Liver (tissue), 9 donors: ENCODE data around the gene RBMX. TPM values are rescaled to one million over a fixed set of nuclear protein-coding genes. Genes with fewer than 3 reads are reported as not detected.

Experiments used
- DNase-seq: peaks from one replicate; pipeline ENCODE4 v3.0.0-alpha.2; 2017; ENCODE audit warnings: low spot score
- H3K27ac ChIP-seq, 2 donors: one replicate each; pipeline ENCODE4 v1.7.0; 2013; ENCODE audit warnings: inconsistent platforms in 2 of 2, low read length in 2 of 2, control low read depth in 1 of 2, low read depth in 1 of 2, mild to moderate bottlenecking in 1 of 2
- H3K27me3 ChIP-seq, 4 donors: one replicate each; pipeline versions ENCODE4 v1.6.1 to v1.7.0; 2013; ENCODE audit warnings: low read length in 3 of 4, inconsistent platforms in 1 of 4, mild to moderate bottlenecking in 1 of 4, moderate library complexity in 1 of 4; ENCODE audit not compliant: control insufficient read depth in 4 of 4, insufficient read depth in 4 of 4
- H3K36me3 ChIP-seq, 4 donors: one replicate each; pipeline versions ENCODE4 v1.6.1 to v1.7.0; 2013; ENCODE audit warnings: low read length in 3 of 4, mild to moderate bottlenecking in 3 of 4, low read depth in 1 of 4, moderate library complexity in 1 of 4; ENCODE audit not compliant: control insufficient read depth in 4 of 4, insufficient read depth in 3 of 4
- H3K4me1 ChIP-seq, 4 donors: one replicate each; pipeline versions ENCODE4 v1.6.1 to v1.7.0; 2013; ENCODE audit warnings: low read length in 3 of 4, mild to moderate bottlenecking in 3 of 4, moderate library complexity in 1 of 4; ENCODE audit not compliant: control insufficient read depth in 4 of 4, insufficient read depth in 4 of 4
- H3K4me3 ChIP-seq, 3 donors: one replicate each; pipeline versions ENCODE4 v1.6.1 to v1.7.0; 2013; ENCODE audit warnings: low read length in 3 of 3, control low read depth in 1 of 3, low read depth in 1 of 3, mild to moderate bottlenecking in 1 of 3
- H3K9ac ChIP-seq, 2 donors: one replicate each; pipeline ENCODE4 v1.7.0; 2013; ENCODE audit warnings: low read length in 2 of 2, mild to moderate bottlenecking in 2 of 2, moderate library complexity in 2 of 2, control low read depth in 1 of 2, low read depth in 1 of 2
- H3K9me3 ChIP-seq, 4 donors: one replicate each; pipeline versions ENCODE4 v1.6.1 to v1.7.0; 2013; ENCODE audit warnings: low read length in 3 of 4; ENCODE audit not compliant: control insufficient read depth in 4 of 4
- CTCF ChIP-seq: fragments of 150-350 bp; IDR thresholded peaks from 2 replicates; pipeline ENCODE4 v1.5.1; 2017; ENCODE audit warnings: improper control_type of control experiment, low read depth, low read length; ENCODE audit not compliant: missing input control
- FOXA1 ChIP-seq: IDR thresholded peaks from 2 replicates; pipeline ENCODE4 v1.6.1; 2016; ENCODE audit warnings: antibody characterized with exemption
- FOXA2 ChIP-seq: IDR thresholded peaks from 2 replicates; pipeline ENCODE4 v1.6.1; 2016; ENCODE audit warnings: antibody characterized with exemption
- GABPA ChIP-seq, 2 donors: IDR thresholded peaks in 1 of 2; conservative IDR thresholded peaks in 1 of 2; 2 replicates each; pipeline ENCODE4 v1.6.1; 2016; ENCODE audit warnings: antibody characterized with exemption in 2 of 2, mild to moderate bottlenecking in 1 of 2, moderate library complexity in 1 of 2
- HNF4A ChIP-seq, 2 donors: conservative IDR thresholded peaks; 2 replicates each; pipeline ENCODE4 v1.6.1; 2016; ENCODE audit warnings: antibody characterized with exemption in 2 of 2, mild to moderate bottlenecking in 2 of 2
- HNF4G ChIP-seq: IDR thresholded peaks from 2 replicates; pipeline ENCODE4 v1.6.1; 2016; ENCODE audit warnings: antibody characterized with exemption
- NR2F2 ChIP-seq: IDR thresholded peaks from 2 replicates; pipeline ENCODE4 v1.6.1; 2016; ENCODE audit warnings: antibody characterized with exemption
- RAD21 ChIP-seq, 2 donors: IDR thresholded peaks; 2 replicates each; pipeline ENCODE4 v1.6.1; 2016; ENCODE audit warnings: antibody characterized with exemption in 2 of 2, mild to moderate bottlenecking in 2 of 2
- RXRA ChIP-seq, 2 donors: IDR thresholded peaks; 2 replicates each; pipeline ENCODE4 v1.6.1; 2017 to 2018; ENCODE audit warnings: antibody characterized with exemption in 2 of 2, mild to moderate bottlenecking in 1 of 2
- SP1 ChIP-seq: IDR thresholded peaks from 2 replicates; pipeline ENCODE4 v1.6.1; 2018; ENCODE audit warnings: antibody characterized with exemption, mild to moderate bottlenecking
- TAF1 ChIP-seq: conservative IDR thresholded peaks from 2 replicates; pipeline ENCODE4 v1.6.1; 2016; ENCODE audit warnings: antibody characterized with exemption, mild to moderate bottlenecking
- YY1 ChIP-seq: IDR thresholded peaks from 2 replicates; pipeline ENCODE4 v1.6.1; 2016; ENCODE audit warnings: antibody characterized with exemption, mild to moderate bottlenecking
- WGBS: extraction: QIAGEN DNeasy Blood & Tissue Kit; methylation state at CpG from one replicate; pipeline ENCODE4 v1.1.7; 2013; 5-methylcytosine and 5-hydroxymethylcytosine counted together
- polyA plus RNA-seq, 2 donors: library from polyadenylated mRNA; stranded (reverse) in 1 of 2; unstranded in 1 of 2; fragments of 200-250 nt in 1 of 2; fragments of >200 nt in 1 of 2; fragmentation: Nextera tagmentation in 1 of 2; extraction: Ambion mirVana in 1 of 2; gene quantifications; one replicate each; pipeline versions ENCODE4 v1.2.1 to v1.2.3, GENCODE V29; 2013 to 2015
- total RNA-seq, 2 donors: library from RNA; depleted of rRNA; stranded (reverse); fragments of >200 nt; gene quantifications; one replicate each; pipeline ENCODE4 v1.2.3, GENCODE V29; 2014
- TF ChIP-seq, protein P1 (sequence below): IDR thresholded peaks from 2 replicates; pipeline ENCODE4 v1.6.1; 2016; ENCODE audit warnings: antibody characterized with exemption
- TF ChIP-seq, protein P2 (sequence below): IDR thresholded peaks from 2 replicates; pipeline ENCODE4 v1.6.1; 2016; ENCODE audit warnings: antibody characterized with exemption
- donor health status: healthy.
- donor health status: healthy.
- donor health status: healthy.
- donor health status: healthy.
- donor health status: healthy.

RBMX gene
- total and polyA plus RNA-seq, 4 donors = 29.3 to 93.6 (median 63.2) TPM

- no peak for TF ChIP-seq CTCF
- no peak for TF ChIP-seq SP1
- no peak for TF ChIP-seq HNF4G
Measured at GRCh38 chrX:136872091-136872700, 8.3 kb downstream of the RBMX start (continued).

DNA sequence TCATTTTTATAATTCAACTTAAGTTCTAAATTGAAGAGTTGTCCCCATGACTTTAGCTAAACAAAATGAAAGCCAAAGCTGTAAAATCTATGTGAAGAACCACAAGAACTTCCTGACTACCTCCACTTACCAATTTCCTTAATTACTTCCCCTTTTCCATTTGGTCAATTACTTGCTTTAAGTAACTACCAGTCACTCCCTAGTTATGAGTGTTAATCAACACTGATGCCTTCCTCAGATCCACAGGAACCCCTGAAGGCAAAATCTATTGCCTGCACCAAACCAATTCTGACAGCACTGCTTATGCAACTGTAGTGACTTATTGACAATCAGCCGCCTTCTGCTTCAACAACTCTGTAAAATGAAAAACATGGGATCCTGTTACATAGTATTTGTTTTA lies 10.5 kb downstream of the RBMX start:
- H3K9ac ChIP-seq = no peak overlapping the region
- DNase-seq = no peak
- H3K36me3 ChIP-seq = peaks cover 4 to 33% (median 24%) of the 10 kb centered on the region in 4 donors
- no peaks in the 10 kb centered on the region for H3K4me1 ChIP-seq
- no peaks in the 10 kb centered on the region for H3K27me3 ChIP-seq
- H3K27ac ChIP-seq = no peak overlapping the region
- TF ChIP-seq SP1 = no peak
- 76% methylated on average over 1 of the region's 1 CpG for WGBS
- H3K4me3 ChIP-seq = no peak overlapping the region
- no peaks in the 10 kb centered on the region for H3K9me3 ChIP-seq

DNA sequence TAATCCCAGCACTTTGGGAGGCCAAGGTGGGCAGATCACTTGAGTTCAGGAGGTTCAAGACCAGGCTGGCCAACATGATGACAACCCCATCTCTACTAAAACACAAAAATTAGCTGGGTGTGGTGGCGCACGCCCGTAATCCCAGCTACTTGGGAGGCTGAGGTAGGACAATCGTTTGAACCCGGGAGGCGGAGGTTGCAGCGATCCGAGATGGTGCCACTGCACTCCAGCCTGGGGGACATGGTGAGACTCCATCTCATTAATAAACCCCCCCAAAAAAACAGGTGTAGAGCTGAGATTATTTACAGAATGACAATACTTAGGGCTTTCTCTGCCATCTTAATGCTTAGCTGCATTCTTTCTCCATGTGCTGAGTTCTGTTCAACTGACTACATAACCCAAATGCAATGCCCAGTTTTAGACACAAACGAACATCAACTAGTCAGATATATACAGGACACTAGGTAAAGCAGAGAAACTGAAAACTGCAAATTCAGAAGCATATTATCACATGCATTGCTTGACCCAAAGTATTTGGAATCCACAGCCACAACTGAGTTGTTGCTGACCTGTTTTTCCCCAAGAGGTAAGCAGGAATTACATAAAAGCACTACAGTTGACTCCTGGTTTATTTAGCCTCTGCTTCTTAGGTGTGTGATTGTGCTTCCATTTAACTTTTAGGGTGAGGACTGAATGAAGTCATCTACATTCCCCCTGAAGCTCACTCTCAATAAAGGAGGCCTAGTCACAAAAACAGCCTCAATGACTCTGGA lies 12.1 kb downstream of the RBMX start:
- 98% methylated on average over 9 of the region's 9 CpGs for whole genome bisulfite sequencing
- Histone ChIP-seq H3K27me3 (no peaks in the 10 kb centered on the region), H3K9me3 (no peaks in the 10 kb centered on the region), H3K9ac (no peak overlapping the region), H3K4me3 (no peak overlapping the region), H3K36me3 (peaks cover 4 to 29% (median 17%) of the 10 kb centered on the region in 4 donors), H3K4me1 (no peaks in the 10 kb centered on the region), H3K27ac (no peak overlapping the region)
- TF ChIP-seq CTCF (no peak), RAD21 (IDR thresholded peaks at IDR 0.05) (no peak), TAF1 (no peak), GABPA (IDR thresholded peaks at IDR 0.05 in 1 of 2, conservative IDR thresholded peaks at IDR 0.05 in 1 of 2) (no peak), RXRA (IDR thresholded peaks at IDR 0.05) (no peak), SP1 (no peak), FOXA1 (no peak), NR2F2 (no peak), YY1 (no peak), FOXA2 (no peak), HNF4A (conservative IDR thresholded peaks at IDR 0.05) (no peak)
- TF ChIP-seq, protein P1, sequence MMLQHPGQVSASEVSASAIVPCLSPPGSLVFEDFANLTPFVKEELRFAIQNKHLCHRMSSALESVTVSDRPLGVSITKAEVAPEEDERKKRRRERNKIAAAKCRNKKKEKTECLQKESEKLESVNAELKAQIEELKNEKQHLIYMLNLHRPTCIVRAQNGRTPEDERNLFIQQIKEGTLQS = no peak
- TF ChIP-seq, protein P2, sequence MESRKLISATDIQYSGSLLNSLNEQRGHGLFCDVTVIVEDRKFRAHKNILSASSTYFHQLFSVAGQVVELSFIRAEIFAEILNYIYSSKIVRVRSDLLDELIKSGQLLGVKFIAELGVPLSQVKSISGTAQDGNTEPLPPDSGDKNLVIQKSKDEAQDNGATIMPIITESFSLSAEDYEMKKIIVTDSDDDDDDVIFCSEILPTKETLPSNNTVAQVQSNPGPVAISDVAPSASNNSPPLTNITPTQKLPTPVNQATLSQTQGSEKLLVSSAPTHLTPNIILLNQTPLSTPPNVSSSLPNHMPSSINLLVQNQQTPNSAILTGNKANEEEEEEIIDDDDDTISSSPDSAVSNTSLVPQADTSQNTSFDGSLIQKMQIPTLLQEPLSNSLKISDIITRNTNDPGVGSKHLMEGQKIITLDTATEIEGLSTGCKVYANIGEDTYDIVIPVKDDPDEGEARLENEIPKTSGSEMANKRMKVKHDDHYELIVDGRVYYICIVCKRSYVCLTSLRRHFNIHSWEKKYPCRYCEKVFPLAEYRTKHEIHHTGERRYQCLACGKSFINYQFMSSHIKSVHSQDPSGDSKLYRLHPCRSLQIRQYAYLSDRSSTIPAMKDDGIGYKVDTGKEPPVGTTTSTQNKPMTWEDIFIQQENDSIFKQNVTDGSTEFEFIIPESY = no peak
- no peak for DNase-seq
